Activated CD4-positive, alpha-beta T cell treated with anti-CD3 and anti-CD28 coated beads for 4 hours (primary cell): Measurements from ENCODE around the gene GABRB3.

ENCODE experiments used
- DNase-seq, 2 donors: peaks; one replicate each; pipeline ENCODE4 v3.0.0-alpha.2; 2020

The GABRB3 gene

DNA sequence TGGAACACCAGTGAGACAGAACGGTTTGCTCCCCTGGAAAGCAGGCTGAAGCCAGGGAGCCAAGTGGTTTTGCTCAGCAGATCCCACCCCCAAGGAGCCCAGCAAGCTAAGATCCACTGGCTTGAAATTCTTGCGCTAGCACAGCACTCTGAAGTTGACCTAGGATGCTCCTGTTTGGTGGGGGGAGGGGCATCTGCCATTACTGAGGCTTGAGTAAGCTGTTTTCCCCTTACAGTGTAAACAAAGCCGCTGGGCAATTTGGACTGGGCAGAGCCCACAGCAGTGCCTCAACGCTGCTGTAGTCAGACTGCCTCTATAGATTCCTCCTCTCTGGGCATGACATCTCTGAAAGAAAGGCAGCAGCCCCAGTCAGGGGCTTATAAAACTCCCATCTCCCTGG lies 241.4 kb downstream of the GABRB3 start:
- DNase-seq, result no peak

DNA sequence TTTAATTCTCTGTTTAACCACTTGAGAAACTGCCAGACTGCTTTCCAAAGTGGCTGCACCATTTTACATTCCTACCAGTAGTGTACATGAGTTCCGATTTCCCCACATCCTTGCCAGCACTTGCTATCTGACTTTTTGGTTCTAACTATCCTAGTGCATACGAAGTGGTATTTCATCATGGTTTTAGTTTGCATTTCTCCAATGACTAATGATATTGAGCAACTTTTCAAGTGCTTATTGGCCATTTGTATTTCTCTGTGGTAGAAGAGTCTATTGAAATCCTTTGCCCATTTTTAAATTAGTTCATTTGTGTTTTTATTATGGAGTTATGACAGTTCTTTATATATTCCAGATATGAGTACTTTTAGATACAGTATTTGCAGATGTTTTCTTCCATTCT lies 247.8 kb downstream of the GABRB3 start:
- DNase-seq, result no peak

GRCh38 chr15:26521691-26522198 lies 251.1 kb downstream of the GABRB3 start:
- DNase-seq, result no peak

DNA sequence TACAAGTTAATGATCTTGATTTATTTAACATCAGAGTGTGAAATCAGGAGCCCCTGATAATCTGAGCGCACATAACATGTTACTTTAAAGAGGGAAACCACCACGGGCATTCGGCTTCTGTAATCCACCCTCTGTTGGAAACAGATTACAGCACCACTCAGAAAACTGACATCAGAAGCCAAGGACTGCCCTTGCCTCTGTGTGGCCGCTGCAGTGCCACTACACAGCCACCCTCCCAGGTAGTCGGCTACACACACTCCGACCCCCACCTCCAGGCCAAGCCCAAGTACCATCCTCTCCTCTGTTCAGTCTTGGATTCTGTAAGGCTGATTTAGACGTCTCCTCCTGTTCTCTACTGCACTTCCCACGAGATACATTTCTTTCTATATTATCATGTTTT lies 251.7 kb downstream of the GABRB3 start:
- no peak for DNase-seq

DNA sequence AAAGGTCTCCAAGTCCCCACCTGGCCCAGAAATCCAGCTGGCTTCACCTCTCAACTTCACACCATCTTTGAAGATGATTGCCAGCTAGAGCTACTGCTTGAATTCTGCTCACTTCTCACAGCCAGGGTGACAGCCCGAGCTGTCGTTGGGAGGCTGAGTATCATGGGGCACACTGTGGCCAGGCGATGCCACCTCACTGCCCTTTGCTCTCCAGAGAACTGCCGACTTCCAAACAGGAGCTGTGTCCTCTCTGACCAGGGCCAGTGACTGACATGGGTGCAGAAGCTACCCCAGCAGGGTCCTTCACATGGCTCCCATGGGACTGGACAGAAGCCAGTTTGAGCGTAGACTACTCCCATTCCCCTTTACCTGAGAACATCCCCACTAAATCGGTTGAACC lies 254.0 kb downstream of the GABRB3 start:
- no peak for DNase-seq

- no peak for DNase-seq
These were observed 256.5 kb downstream of the GABRB3 start for GRCh38 chr15:26516102-26516980.

GRCh38 chr15:26504009-26504408 lies 268.9 kb downstream of the GABRB3 start:
- DNase-seq, result no peak
